H1 (cell line): ENCODE data around the gene ZCCHC3. TPM values are rescaled to one million over a fixed set of nuclear protein-coding genes. Genes with fewer than 3 reads are reported as not detected.

Source experiments
- CTCF ChIA-PET: fragments of 300-600 bp; sonication (Branson Sonifier 250); formaldehyde crosslinking; loops from one replicate; lab custom pipeline; 2021; ENCODE audit not compliant: partially characterized antibody; lab: Charles Lee
- POLR2A ChIA-PET: fragments of 300-600 bp; sonication (Branson Sonifier 250); formaldehyde crosslinking; loops from one replicate; lab custom pipeline; 2021; ENCODE audit warnings: inconsistent platforms; ENCODE audit not compliant: partially characterized antibody; lab: Charles Lee
- DNase-seq, 2 experiments: peaks; one replicate each; pipeline versions ENCODE4 v3.0.0 to v3.0.0-alpha.2; 2010 to 2022; ENCODE audit warnings: low spot score in 2 of 2, low read depth in 1 of 2, mixed read lengths in 1 of 2
- FAIRE-seq: peaks from 2 replicates; lab custom pipeline; 2011; peaks lifted over from hg19 to GRCh38; lab: Jason Lieb, UNC
- H2AFZ ChIP-seq: 2 replicates; pipeline ENCODE4 v1.8.1; 2012; ENCODE audit warnings: low read length, inconsistent platforms
- H2AK5ac ChIP-seq: 2 replicates; pipeline ENCODE4 v1.6.1; 2013; ENCODE audit warnings: low read depth, low read length
- H2BK120ac ChIP-seq: replicated peaks from 2 replicates; pipeline ENCODE3; 2013; ENCODE audit warnings: low read depth, low read length, inconsistent platforms
- H2BK12ac ChIP-seq: 2 replicates; pipeline ENCODE4 v1.6.1; 2013; ENCODE audit warnings: low read depth, low read length
- H2BK15ac ChIP-seq: 2 replicates; pipeline ENCODE4 v1.6.1; 2013; ENCODE audit warnings: low read length
- H2BK20ac ChIP-seq: 2 replicates; pipeline ENCODE4 v1.6.1; 2013; ENCODE audit warnings: low read length
- H2BK5ac ChIP-seq: 2 replicates; pipeline ENCODE4 v1.6.1; 2013; ENCODE audit warnings: low read depth, low read length
- H3K14ac ChIP-seq: 2 replicates; pipeline ENCODE4 v1.6.1; 2013; ENCODE audit warnings: inconsistent platforms; ENCODE audit not compliant: insufficient read length
- H3K18ac ChIP-seq: 2 replicates; pipeline ENCODE4 v1.6.1; 2013; ENCODE audit warnings: low read length; ENCODE audit errors: extremely low read depth
- H3K23ac ChIP-seq: 2 replicates; pipeline ENCODE4 v1.6.1; 2013; ENCODE audit warnings: inconsistent platforms; ENCODE audit not compliant: insufficient read length
- H3K23me2 ChIP-seq: 2 replicates; pipeline ENCODE4 v1.6.1; 2013; ENCODE audit warnings: low read depth, low read length
- H3K27ac ChIP-seq: 2 replicates; pipeline ENCODE4 v1.6.1; 2011; ENCODE audit warnings: low read depth, low read length, inconsistent platforms
- H3K27me3 ChIP-seq, 4 experiments: replicated peaks in 1 of 4; 1 replicate in 1 of 4; 2 replicates in 3 of 4; pipeline versions ENCODE4 v1.6.1 to v1.8.1; 2011 to 2013; ENCODE audit warnings: low read length in 3 of 4, mild to moderate bottlenecking in 3 of 4, inconsistent platforms in 2 of 4, mixed read lengths in 2 of 4, moderate library complexity in 1 of 4; ENCODE audit not compliant: control insufficient read depth in 3 of 4, insufficient read depth in 3 of 4; ENCODE audit errors: extremely low read depth in 1 of 4
- H3K36me3 ChIP-seq, 4 experiments: 2 replicates each; pipeline versions ENCODE4 v1.6.1 to v1.8.1; 2011 to 2013; ENCODE audit warnings: mild to moderate bottlenecking in 4 of 4, low read length in 3 of 4, moderate library complexity in 2 of 4, control low read depth in 1 of 4, inconsistent platforms in 1 of 4; ENCODE audit not compliant: insufficient read depth in 4 of 4, control insufficient read depth in 2 of 4
- H3K4ac ChIP-seq: replicated peaks from 2 replicates; pipeline ENCODE3; 2013; ENCODE audit warnings: low read length, low read depth, mixed read lengths, inconsistent platforms; ENCODE audit not compliant: insufficient read length
- H3K4me1 ChIP-seq, 4 experiments: replicated peaks in 1 of 4; 1 replicate in 1 of 4; 2 replicates in 3 of 4; pipeline versions ENCODE4 v1.6.1 to v1.8.1; 2011 to 2013; ENCODE audit warnings: low read length in 3 of 4, inconsistent platforms in 2 of 4, mixed read lengths in 1 of 4; ENCODE audit not compliant: insufficient read depth in 4 of 4, control insufficient read depth in 3 of 4
- H3K4me2 ChIP-seq, 2 experiments: 2 replicates each; pipeline versions ENCODE4 v1.6.1 to v1.8.1; 2011 to 2013; ENCODE audit warnings: low read depth in 2 of 2, low read length in 2 of 2, control low read depth in 1 of 2, inconsistent platforms in 1 of 2, mild to moderate bottlenecking in 1 of 2; ENCODE audit not compliant: insufficient read depth in 1 of 2
- H3K4me3 ChIP-seq, 4 experiments: fragments of 200-600, 300-600 bp in 1 of 4; sonication (generic), shearing (Covaris generic), sonication (Bioruptor Twin) in 1 of 4; 2 replicates each; pipeline versions ENCODE4 v1.5.1 to v1.8.1; 2011 to 2016; ENCODE audit warnings: low read length in 4 of 4, low read depth in 3 of 4, control low read depth in 2 of 4, inconsistent platforms in 2 of 4, mild to moderate bottlenecking in 2 of 4, mixed read lengths in 1 of 4, moderate library complexity in 1 of 4; ENCODE audit not compliant: insufficient read depth in 2 of 4; ENCODE audit errors: extremely low read depth in 1 of 4
- H3K56ac ChIP-seq: replicated peaks from 2 replicates; pipeline ENCODE3; 2013; ENCODE audit warnings: low read depth, mild to moderate bottlenecking, mixed read lengths, low read length, inconsistent platforms; ENCODE audit not compliant: insufficient read length
- H3K79me1 ChIP-seq: 2 replicates; pipeline ENCODE4 v1.6.1; 2013; ENCODE audit warnings: low read depth, low read length, control low read depth
- H3K79me2 ChIP-seq, 2 experiments: 2 replicates each; pipeline versions ENCODE4 v1.6.1 to v1.8.1; 2012 to 2013; ENCODE audit warnings: low read length in 2 of 2, mild to moderate bottlenecking in 2 of 2, inconsistent platforms in 1 of 2; ENCODE audit not compliant: insufficient read depth in 2 of 2, control insufficient read depth in 1 of 2
- H3K9ac ChIP-seq, 4 experiments: replicated peaks in 1 of 4; 1 replicate in 1 of 4; 2 replicates in 3 of 4; pipeline versions ENCODE4 v1.6.1 to v1.8.1; 2011 to 2013; ENCODE audit warnings: low read depth in 3 of 4, low read length in 3 of 4, control low read depth in 2 of 4, mild to moderate bottlenecking in 2 of 4, moderate library complexity in 2 of 4, inconsistent platforms in 1 of 4; ENCODE audit errors: extremely low read depth in 1 of 4
- H3K9me3 ChIP-seq, 2 experiments: 2 replicates each; pipeline versions ENCODE4 v1.6.1 to v1.8.1; 2012 to 2013; ENCODE audit warnings: mild to moderate bottlenecking in 2 of 2, moderate library complexity in 2 of 2, control low read depth in 1 of 2, inconsistent platforms in 1 of 2, low read depth in 1 of 2, low read length in 1 of 2, mixed read lengths in 1 of 2; ENCODE audit not compliant: insufficient read depth in 2 of 2
- H4K20me1 ChIP-seq, 2 experiments: replicated peaks in 1 of 2; 2 replicates each; pipeline versions ENCODE3 to v1.8.1; 2011 to 2013; ENCODE audit warnings: inconsistent platforms in 2 of 2, low read length in 2 of 2, mild to moderate bottlenecking in 1 of 2; ENCODE audit not compliant: insufficient read depth in 2 of 2, control insufficient read depth in 1 of 2
- H4K5ac ChIP-seq: 2 replicates; pipeline ENCODE4 v1.6.1; 2013; ENCODE audit warnings: low read length, low read depth, mixed read lengths, inconsistent platforms; ENCODE audit not compliant: insufficient read length
- H4K8ac ChIP-seq: 2 replicates; pipeline ENCODE4 v1.8.0; 2013; ENCODE audit warnings: mild to moderate bottlenecking, moderate library complexity, low read length, inconsistent platforms; ENCODE audit not compliant: insufficient read depth; ENCODE audit errors: extremely low read depth
- H4K91ac ChIP-seq: replicated peaks from 2 replicates; pipeline ENCODE3; 2013; ENCODE audit warnings: low read length, mixed read lengths, inconsistent platforms; ENCODE audit not compliant: insufficient read length
- ASH2L ChIP-seq: fragments of 200-600, 300-600 bp; sonication (generic); IDR thresholded peaks from one replicate; pipeline ENCODE4 v1.7.1; 2017; ENCODE audit warnings: low read length
- BCL11A ChIP-seq, 2 experiments: IDR thresholded peaks; one replicate each; pipeline ENCODE4 v1.6.1; 2011; ENCODE audit warnings: low read depth in 2 of 2, low read length in 2 of 2, mild to moderate bottlenecking in 2 of 2
- EGR1 ChIP-seq: IDR thresholded peaks from 2 replicates; pipeline ENCODE4 v1.6.1; 2011; ENCODE audit warnings: low read depth, low read length, borderline replicate concordance
- EZH2 ChIP-seq: fragments of 200-600 bp; sonication (generic); IDR thresholded peaks from 2 replicates; pipeline ENCODE4 v1.7.1; 2012; ENCODE audit warnings: low read depth, mild to moderate bottlenecking, moderate library complexity, low read length, inconsistent platforms; ENCODE audit not compliant: severe bottlenecking
- GABPA ChIP-seq: IDR thresholded peaks from 2 replicates; pipeline ENCODE4 v1.6.1; 2011; ENCODE audit warnings: mild to moderate bottlenecking, low read length, moderate library complexity, borderline replicate concordance; ENCODE audit not compliant: insufficient read depth
- HDAC2 ChIP-seq, 2 experiments: fragments of 300-600 bp in 1 of 2; sonication (generic) in 1 of 2; IDR thresholded peaks; 2 replicates each; pipeline ENCODE4 v1.6.1; 2011 to 2012; ENCODE audit warnings: low read depth in 2 of 2, low read length in 2 of 2, mild to moderate bottlenecking in 2 of 2, moderate library complexity in 2 of 2, borderline replicate concordance in 1 of 2, inconsistent platforms in 1 of 2
- KDM4A ChIP-seq: IDR thresholded peaks from one replicate; pipeline ENCODE4 v1.7.1; 2012; ENCODE audit warnings: low read depth, mild to moderate bottlenecking, moderate library complexity, low read length, inconsistent platforms; ENCODE audit not compliant: severe bottlenecking
- KDM5A ChIP-seq: fragments of 200-600 bp; IDR thresholded peaks from 2 replicates; pipeline ENCODE4 v1.7.1; 2012; ENCODE audit warnings: mild to moderate bottlenecking, low read length, inconsistent platforms, mixed read lengths
- POLR2A ChIP-seq, 2 experiments: IDR thresholded peaks; 1 replicate in 1 of 2; 2 replicates in 1 of 2; pipeline ENCODE4 v1.6.1; 2011; ENCODE audit warnings: low read depth in 2 of 2, low read length in 2 of 2, mild to moderate bottlenecking in 2 of 2; ENCODE audit errors: control extremely low read depth in 1 of 2
- SIN3A ChIP-seq, 2 experiments: IDR thresholded peaks in 1 of 2; conservative IDR thresholded peaks in 1 of 2; 2 replicates each; pipeline ENCODE4 v1.6.1; 2011 to 2012; ENCODE audit warnings: low read length in 2 of 2, improper control_type of control experiment in 1 of 2, low read depth in 1 of 2, mild to moderate bottlenecking in 1 of 2
- SIRT6 ChIP-seq: IDR thresholded peaks from one replicate; pipeline ENCODE4 v1.7.1; 2012; ENCODE audit warnings: low read length, inconsistent platforms
- TBP ChIP-seq: IDR thresholded peaks from 2 replicates; pipeline ENCODE4 v1.6.1; 2011; ENCODE audit warnings: low read depth, low read length, improper control_type of control experiment
- TEAD4 ChIP-seq: IDR thresholded peaks from 2 replicates; pipeline ENCODE4 v1.6.1; 2012; ENCODE audit warnings: low read depth, low read length, inconsistent platforms, mixed read lengths
- YY1 ChIP-seq: IDR thresholded peaks from 2 replicates; pipeline ENCODE4 v1.6.1; 2011; ENCODE audit warnings: low read depth, mild to moderate bottlenecking, low read length
- WGBS, 2 experiments: shearing (Covaris generic) in 1 of 2; methylation state at CpG; one replicate each; pipeline versions ENCODE4 v1.1.6 to v1.1.7; 2013 to 2015; ENCODE audit warnings: low lambda C conversion rate in 2 of 2, mixed read lengths in 2 of 2, inconsistent platforms in 1 of 2, low coverage in 1 of 2, missing lambda C conversion rate in 1 of 2; ENCODE audit not compliant: insufficient replicate concordance in 2 of 2, insufficient coverage in 1 of 2, insufficient read length in 1 of 2; ENCODE audit errors: extremely low coverage in 1 of 2, missing lambda C conversion rate in 1 of 2; 5-methylcytosine and 5-hydroxymethylcytosine counted together
- polyA plus RNA-seq, 7 experiments: library from polyadenylated mRNA; depleted of rRNA in 3 of 7; stranded (reverse) in 5 of 7; unstranded in 2 of 7; fragments of >200 nt in 5 of 7; fragments of 200-250 nt in 2 of 7; gene quantifications; 1 replicate in 5 of 7; 2 replicates in 1 of 7; 4 replicates in 1 of 7; pipeline versions ENCODE4 v1.2.1 to v1.2.3, GENCODE V29; 2011 to 2013; ENCODE audit warnings: missing spikeins in 2 of 7, mixed read lengths in 2 of 7
- total RNA-seq: library from RNA; stranded (reverse); fragmentation: NEBNext Ultra II Directional; extraction: Animal tissue kit (Norgen Biotek cat#: 25700); gene quantifications from 2 replicates; pipeline ENCODE4 v1.2.1, GENCODE V29; 2021

ZCCHC3 gene
- total and polyA plus RNA-seq, 2 of the 8 experiments (the other 6 are each of a cell fraction or from before 2014, with no cell fraction given) = 33.7 to 52.4 TPM

DNA sequence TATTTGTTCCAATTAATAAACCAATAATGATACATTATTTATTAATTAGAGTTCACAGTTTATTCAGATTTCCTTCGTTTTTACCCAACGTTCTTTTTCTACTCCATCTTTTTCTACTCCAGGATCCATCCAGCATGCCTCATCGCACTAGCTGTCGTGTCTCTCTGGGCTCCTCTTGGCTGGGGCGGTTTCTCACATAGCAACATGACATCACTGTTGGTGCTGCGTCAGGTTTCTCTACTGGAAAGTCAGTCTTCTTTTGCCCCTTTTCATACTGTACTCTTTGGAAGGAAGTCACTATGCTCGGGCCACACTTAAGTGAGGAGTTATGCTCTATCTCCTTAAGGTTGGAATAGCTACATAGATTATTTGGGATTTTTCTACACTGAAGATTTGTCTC is 14.2 kb downstream of the ZCCHC3 start:
- H3K14ac ChIP-seq = no peak overlapping the region
- H3K18ac ChIP-seq = no peak overlapping the region
- H4K8ac ChIP-seq = no peak overlapping the region
- 86% methylated on average over 7 of the region's 7 CpGs; no CpG with 5 or more reads in 1 of the 2 experiments for WGBS, 2 experiments
- H2AFZ ChIP-seq = no peak overlapping the region
- no peaks in the 10 kb centered on the region for H3K79me2 ChIP-seq
- H3K4me1 ChIP-seq = peaks cover 4 to 9% (median 6%) of the 10 kb centered on the region in 4 experiments; a peak in 6 of 7 replicates
- peak overlapping the region; percentile 88; the same call in 1 of the 2 replicates for H2BK15ac ChIP-seq
- no peak overlapping the region for H3K4me2 ChIP-seq
- DNase-seq (no peak), FAIRE-seq (no peak)
- H2BK5ac ChIP-seq = no peak overlapping the region
- H3K27me3 ChIP-seq = no peaks in the 10 kb centered on the region
- no peak overlapping the region for H4K91ac ChIP-seq
- no peak overlapping the region for H3K56ac ChIP-seq
- H3K23ac ChIP-seq = no peak overlapping the region
- ChIA-PET CTCF (interaction anchor here (1.3 to 4.5 kb wide), 3 partner anchors 10 to 19 kb away, joined by 7 to 30 read pairs (median 22); no protein-coding TSS in a partner anchor), POLR2A (interaction anchor here (6.3 to 6.4 kb wide), 2 partner anchors 11 to 13 kb away, joined by 84 to 97 read pairs; partner anchors contain the start of genes SOX12 and ZCCHC3)
- H3K9ac ChIP-seq = no peak overlapping the region
- H3K4me3 ChIP-seq = no peak overlapping the region
- no peak overlapping the region for H2BK120ac ChIP-seq
- H3K9me3 ChIP-seq = no peaks in the 10 kb centered on the region
- H2BK12ac ChIP-seq = peak overlapping the region; percentile 64; the same call in 1 of the 2 replicates
- H3K27ac ChIP-seq = no peak overlapping the region
- no peak overlapping the region for H3K4ac ChIP-seq
- no peaks in the 10 kb centered on the region for H3K79me1 ChIP-seq
- H4K20me1 ChIP-seq = no peaks in the 10 kb centered on the region
- H2BK20ac ChIP-seq = no peak overlapping the region
- H4K5ac ChIP-seq = no peak overlapping the region
- H2AK5ac ChIP-seq = no peak overlapping the region; the same call in 1 of the 2 replicates
- H3K23me2 ChIP-seq = peaks cover 4% of the 10 kb centered on the region
- no peaks in the 10 kb centered on the region for H3K36me3 ChIP-seq
- no peak for TF ChIP-seq POLR2A (IDR thresholded peaks at IDR 0.05; ENCODE audit: control extremely low read depth in 1 of 2, low read depth in 2 of 2, low read length in 2 of 2)
- TF ChIP-seq EGR1 = no peak
- TF ChIP-seq GABPA = no peak
- no peak for TF ChIP-seq SIRT6
- TF ChIP-seq KDM4A = no peak
- TF ChIP-seq KDM5A = no peak
- TF ChIP-seq EZH2 = no peak
- TF ChIP-seq YY1 = no peak
- TF ChIP-seq BCL11A (IDR thresholded peaks at IDR 0.05; ENCODE audit: low read depth in 2 of 2, low read length in 2 of 2) = no peak
- TF ChIP-seq HDAC2 (IDR thresholded peaks at IDR 0.05; ENCODE audit: borderline replicate concordance in 1 of 2, low read depth in 2 of 2, low read length in 2 of 2) = no peak
- no peak for TF ChIP-seq ASH2L
- no peak for TF ChIP-seq SIN3A (conservative IDR thresholded peaks at IDR 0.05 in 1 of 2, IDR thresholded peaks at IDR 0.05 in 1 of 2; ENCODE audit: low read depth in 1 of 2, low read length in 2 of 2)
- TF ChIP-seq TEAD4 = no peak
- TF ChIP-seq TBP = no peak
